GM19468 (cell line): ENCODE data around the gene MRPL4.

ENCODE experiments used
- ATAC-seq: cut with Tn5 transposase; IDR thresholded peaks from one replicate; pipeline ENCODE4 v1.9.1; 2021; ENCODE audit warnings: mild to moderate bottlenecking, moderate library complexity, moderate number of reproducible peaks; ENCODE audit not compliant: unreplicated experiment; ENCODE audit errors: extremely low read depth

Gene MRPL4

GRCh38 chr19:10285393-10285792, 33.4 kb downstream of the MRPL4 start:
- ATAC-seq, result no peak

- ATAC-seq, result no peak
Measured at GRCh38 chr19:10286803-10287737, 35.1 kb downstream of the MRPL4 start, which contains the start of gene ICAM4. Gene ICAM4, plus strand, starts transcription at chr19:10286955. Its CDS starts 58 bp downstream, at chr19:10287013.

GRCh38 chr19:10288662-10289166, 36.7 kb downstream of the MRPL4 start:
- no peak for ATAC-seq

- ATAC-seq, result no peak
Measured at GRCh38 chr19:10289167-10289835, 37.3 kb downstream of the MRPL4 start.

- ATAC-seq, result no peak
Measured at GRCh38 chr19:10289836-10290356, 37.9 kb downstream of the MRPL4 start, which contains the start of gene ICAM5. Gene ICAM5, plus strand, starts transcription at chr19:10289952. Its CDS starts 92 bp downstream, at chr19:10290044.

GRCh38 chr19:10290357-10290875, 38.4 kb downstream of the MRPL4 start:
- no peak for ATAC-seq

- no peak for ATAC-seq
Measured at GRCh38 chr19:10290876-10291553, 39.0 kb downstream of the MRPL4 start.

- no peak for ATAC-seq
Measured at GRCh38 chr19:10291554-10292205, 39.7 kb downstream of the MRPL4 start.

- peak; percentile 18 for ATAC-seq
Measured at GRCh38 chr19:10292206-10292788, 40.3 kb downstream of the MRPL4 start.

GRCh38 chr19:10292789-10293636, 41.0 kb downstream of the MRPL4 start:
- no peak for ATAC-seq

- ATAC-seq, result no peak
Measured at GRCh38 chr19:10293637-10294367, 41.8 kb downstream of the MRPL4 start.

- no peak for ATAC-seq
Measured at GRCh38 chr19:10294368-10294697, 42.3 kb downstream of the MRPL4 start.

GRCh38 chr19:10295305-10295846, 43.4 kb downstream of the MRPL4 start:
- ATAC-seq, result no peak

- no peak for ATAC-seq
Measured at GRCh38 chr19:10295847-10296591, 44.0 kb downstream of the MRPL4 start.

GRCh38 chr19:10299545-10300458, 47.8 kb downstream of the MRPL4 start:
- no peak for ATAC-seq
